Stimulated activated naive B cell treated with anti-CD40 and anti-IgM and Interleukin-4, amounts not matched to agents 10 μg/mL and 1 μg/mL and 100 μg/mL, for 72 hours (primary cell): ENCODE data around the gene TUBA4A.

ENCODE experiments used
- ATAC-seq, 2 donors: fragments of 150-1000 bp; cut with Tn5 transposase; replicated peaks; 2 replicates each; pipeline ENCODE4 v1.10.0; 2021; ENCODE audit warnings: moderate library complexity in 1 of 2
- DNase-seq: peaks from one replicate; pipeline ENCODE4 v3.0.0; 2021
- H3K27ac Mint-ChIP-seq: one replicate; pipeline ENCODE4 v1.8.0; 2022; ENCODE audit warnings: mild to moderate bottlenecking, mixed read lengths
- H3K27me3 Mint-ChIP-seq, 2 donors: one replicate each; pipeline ENCODE4 v1.8.0; 2022; ENCODE audit warnings: mixed read lengths in 2 of 2
- H3K36me3 Mint-ChIP-seq, 2 donors: one replicate each; pipeline ENCODE4 v1.8.0; 2022; ENCODE audit warnings: mixed read lengths in 2 of 2, mild to moderate bottlenecking in 1 of 2
- H3K4me1 Mint-ChIP-seq, 2 donors: one replicate each; pipeline ENCODE4 v1.8.0; 2022; ENCODE audit warnings: mixed read lengths in 2 of 2, mild to moderate bottlenecking in 1 of 2
- H3K4me3 Mint-ChIP-seq, 2 donors: one replicate each; pipeline ENCODE4 v1.8.0; 2022; ENCODE audit warnings: mild to moderate bottlenecking in 2 of 2, mixed read lengths in 2 of 2, moderate library complexity in 1 of 2
- H3K9me3 Mint-ChIP-seq, 2 donors: one replicate each; pipeline ENCODE4 v1.8.0; 2022; ENCODE audit warnings: mixed read lengths in 2 of 2, mild to moderate bottlenecking in 1 of 2

TUBA4A gene

GRCh38 chr2:219253753-219254589 lies at the start of gene TUBA4A:
Gene TUBA4A (minus strand): TSS chr2:219253918. CDS start chr2:219253858, 60 bp downstream.
- Mint-ChIP-seq H3K36me3 (peaks cover 27 to 37% of the 10 kb centered on the region in 2 donors), H3K4me3 (peak within 1 kb of the TSS; percentile 79 to 87), H3K4me1 (peaks cover 42 to 54% of the 10 kb centered on the region in 2 donors), H3K9me3 (no peaks in the 10 kb centered on the region), H3K27me3 (no peaks in the 10 kb centered on the region), H3K27ac (peak within 1 kb of the TSS; percentile 95)
- DNase-seq, result peak; percentile 84
- peak; percentile 71 to 75 for ATAC-seq

- Mint-ChIP-seq H3K27ac (no peak overlapping the region), H3K27me3 (peaks cover 58 to 65% of the 10 kb centered on the region in 2 donors), H3K36me3 (no peaks in the 10 kb centered on the region), H3K4me3 (no peak overlapping the region), H3K9me3 (peaks cover 0 to 1% of the 10 kb centered on the region in 2 donors), H3K4me1 (peaks cover 0 to 4% of the 10 kb centered on the region in 2 donors)
- DNase-seq (no peak), ATAC-seq (no peak)
These were observed 48.8 kb upstream of the TUBA4A start for GRCh38 chr2:219302412-219302968.

GRCh38 chr2:219300022-219300421 lies 46.3 kb upstream of the TUBA4A start:
- Mint-ChIP-seq H3K9me3 (no peaks in the 10 kb centered on the region), H3K4me1 (peaks cover 6 to 7% of the 10 kb centered on the region in 2 donors), H3K4me3 (no peak overlapping the region), H3K27me3 (peaks cover 45 to 47% of the 10 kb centered on the region in 2 donors), H3K36me3 (no peaks in the 10 kb centered on the region), H3K27ac (no peak overlapping the region)
- ATAC-seq (no peak), DNase-seq (no peak)

GRCh38 chr2:219299372-219299760 lies 45.6 kb upstream of the TUBA4A start:
- DNase-seq, result no peak
- no peak for ATAC-seq
- Mint-ChIP-seq H3K4me3 (no peak overlapping the region), H3K4me1 (peaks cover 8 to 10% of the 10 kb centered on the region in 2 donors), H3K36me3 (no peaks in the 10 kb centered on the region), H3K27ac (no peak overlapping the region), H3K9me3 (no peaks in the 10 kb centered on the region), H3K27me3 (peaks cover 39 to 40% of the 10 kb centered on the region in 2 donors)

GRCh38 chr2:219298759-219299371 lies 45.1 kb upstream of the TUBA4A start:
- ATAC-seq (peak; percentile 66 to 68), DNase-seq (peak; percentile 79)
- H3K4me3 Mint-ChIP-seq, result no peak overlapping the region
- no peak overlapping the region for H3K27ac Mint-ChIP-seq
- peaks cover 37 to 40% of the 10 kb centered on the region in 2 donors for H3K27me3 Mint-ChIP-seq
- H3K9me3 Mint-ChIP-seq, result no peaks in the 10 kb centered on the region
- no peaks in the 10 kb centered on the region for H3K36me3 Mint-ChIP-seq
- H3K4me1 Mint-ChIP-seq, result peaks cover 13 to 15% of the 10 kb centered on the region in 2 donors

GRCh38 chr2:219297766-219298456 lies 44.2 kb upstream of the TUBA4A start:
- H3K4me1 Mint-ChIP-seq, result peaks cover 14 to 17% of the 10 kb centered on the region in 2 donors
- peaks cover 30 to 33% of the 10 kb centered on the region in 2 donors for H3K27me3 Mint-ChIP-seq
- ATAC-seq (no peak), DNase-seq (no peak)
- H3K27ac Mint-ChIP-seq, result no peak overlapping the region
- no peaks in the 10 kb centered on the region for H3K9me3 Mint-ChIP-seq
- no peaks in the 10 kb centered on the region for H3K36me3 Mint-ChIP-seq
- no peak overlapping the region for H3K4me3 Mint-ChIP-seq

- H3K4me3 Mint-ChIP-seq, result no peak overlapping the region
- no peaks in the 10 kb centered on the region for H3K9me3 Mint-ChIP-seq
- H3K36me3 Mint-ChIP-seq, result no peaks in the 10 kb centered on the region
- ATAC-seq (no peak), DNase-seq (no peak)
- peaks cover 19 to 22% of the 10 kb centered on the region in 2 donors for H3K27me3 Mint-ChIP-seq
- H3K27ac Mint-ChIP-seq, result no peak overlapping the region
- peaks cover 14 to 17% of the 10 kb centered on the region in 2 donors for H3K4me1 Mint-ChIP-seq
These were observed 43.1 kb upstream of the TUBA4A start for GRCh38 chr2:219296631-219297391.

- H3K36me3 Mint-ChIP-seq, result no peaks in the 10 kb centered on the region
- H3K4me1 Mint-ChIP-seq, result peaks cover 14 to 17% of the 10 kb centered on the region in 2 donors
- DNase-seq (no peak), ATAC-seq (no peak)
- no peak overlapping the region for H3K4me3 Mint-ChIP-seq
- no peak overlapping the region for H3K27ac Mint-ChIP-seq
- peaks cover 12 to 16% of the 10 kb centered on the region in 2 donors for H3K27me3 Mint-ChIP-seq
- no peaks in the 10 kb centered on the region for H3K9me3 Mint-ChIP-seq
These were observed 42.4 kb upstream of the TUBA4A start for GRCh38 chr2:219296142-219296541.

GRCh38 chr2:219294356-219295351 lies 40.9 kb upstream of the TUBA4A start:
- ATAC-seq, result peak; percentile 85 to 89
- H3K27me3 Mint-ChIP-seq, result peaks cover 5 to 8% of the 10 kb centered on the region in 2 donors
- peak overlapping the region; percentile 82 to 87 for H3K4me3 Mint-ChIP-seq
- DNase-seq, result peak; percentile 87
- no peaks in the 10 kb centered on the region for H3K9me3 Mint-ChIP-seq
- no peaks in the 10 kb centered on the region for H3K36me3 Mint-ChIP-seq
- peak overlapping the region; percentile 88 for H3K27ac Mint-ChIP-seq
- H3K4me1 Mint-ChIP-seq, result peaks cover 14 to 17% of the 10 kb centered on the region in 2 donors

- H3K4me3 Mint-ChIP-seq, result peak overlapping the region; percentile 78 to 87
- H3K36me3 Mint-ChIP-seq, result no peaks in the 10 kb centered on the region
- DNase-seq, result no peak
- peaks cover 14 to 17% of the 10 kb centered on the region in 2 donors for H3K4me1 Mint-ChIP-seq
- no peaks in the 10 kb centered on the region for H3K9me3 Mint-ChIP-seq
- no peak for ATAC-seq
- peak overlapping the region; percentile 84 for H3K27ac Mint-ChIP-seq
- peaks cover 0 to under 1% of the 10 kb centered on the region in 2 donors for H3K27me3 Mint-ChIP-seq
These were observed 40.1 kb upstream of the TUBA4A start for GRCh38 chr2:219293736-219294231.

GRCh38 chr2:219292616-219293015 lies 38.9 kb upstream of the TUBA4A start:
- H3K36me3 Mint-ChIP-seq, result no peaks in the 10 kb centered on the region
- DNase-seq (no peak), ATAC-seq (no peak)
- no peaks in the 10 kb centered on the region for H3K9me3 Mint-ChIP-seq
- no peaks in the 10 kb centered on the region for H3K27me3 Mint-ChIP-seq
- no peak overlapping the region for H3K27ac Mint-ChIP-seq
- peaks cover 9 to 21% of the 10 kb centered on the region in 2 donors for H3K4me1 Mint-ChIP-seq
- no peak overlapping the region for H3K4me3 Mint-ChIP-seq

- Mint-ChIP-seq H3K27ac (no peak overlapping the region), H3K4me1 (peaks cover 9 to 24% of the 10 kb centered on the region in 2 donors), H3K4me3 (no peak overlapping the region), H3K9me3 (no peaks in the 10 kb centered on the region), H3K27me3 (no peaks in the 10 kb centered on the region), H3K36me3 (no peaks in the 10 kb centered on the region)
- no peak for ATAC-seq
- DNase-seq, result no peak
These were observed 38.3 kb upstream of the TUBA4A start for GRCh38 chr2:219291910-219292490.
